Fibroblast of villous mesenchyme (primary cell): Measurements from ENCODE around the gene CD36. TPM values are rescaled to one million over a fixed set of nuclear protein-coding genes. Genes with fewer than 3 reads are reported as not detected.

Source experiments
- DNase-seq: peaks from one replicate; pipeline ENCODE4 v3.0.0-alpha.2; 2010; ENCODE audit warnings: low read depth
- H3K4me3 ChIP-seq: 2 replicates; pipeline ENCODE4 v1.5.1; 2011; ENCODE audit warnings: low read depth, mild to moderate bottlenecking, low read length
- CTCF ChIP-seq: IDR thresholded peaks from 2 replicates; pipeline ENCODE4 v1.5.1; 2012; ENCODE audit warnings: low read depth, mild to moderate bottlenecking, low read length; ENCODE audit not compliant: insufficient read depth
- total RNA-seq: library from RNA; depleted of rRNA; stranded (reverse); fragments of >200 nt; gene quantifications from 2 replicates; pipeline ENCODE4 v1.2.3, GENCODE V29; 2012

Gene CD36
- total RNA-seq, 1 donor, result 4.3 TPM

GRCh38 chr7:80699045-80699638, 60.7 kb downstream of the CD36 start:
- peak; percentile 67 for DNase-seq
- H3K4me3 ChIP-seq, result no peak overlapping the region
- peak; percentile 61 for TF ChIP-seq CTCF

GRCh38 chr7:80699721-80700256, 61.3 kb downstream of the CD36 start:
- no peak for TF ChIP-seq CTCF
- DNase-seq, result no peak
- no peak overlapping the region for H3K4me3 ChIP-seq

GRCh38 chr7:80703272-80703671, 64.8 kb downstream of the CD36 start:
- no peak for TF ChIP-seq CTCF
- no peak overlapping the region for H3K4me3 ChIP-seq
- no peak for DNase-seq

- DNase-seq, result no peak
- no peak overlapping the region for H3K4me3 ChIP-seq
- TF ChIP-seq CTCF, result no peak
Observed at GRCh38 chr7:80705130-80705781, 66.8 kb downstream of the CD36 start.

GRCh38 chr7:80707318-80707717, 68.9 kb downstream of the CD36 start:
- peak; percentile 41 for DNase-seq
- no peak for TF ChIP-seq CTCF
- H3K4me3 ChIP-seq, result no peak overlapping the region

- no peak for TF ChIP-seq CTCF
- no peak for DNase-seq
- no peak overlapping the region for H3K4me3 ChIP-seq
Observed at GRCh38 chr7:80708123-80708522, 69.7 kb downstream of the CD36 start.
